ENCODE measurements around the gene CPLANE1.
"Not testable (repeated sequence)": the region's sequence is repeated elsewhere in the genome, so short reads cannot be mapped to it uniquely, and the experiment has no call there.

CPLANE1 gene

DNA sequence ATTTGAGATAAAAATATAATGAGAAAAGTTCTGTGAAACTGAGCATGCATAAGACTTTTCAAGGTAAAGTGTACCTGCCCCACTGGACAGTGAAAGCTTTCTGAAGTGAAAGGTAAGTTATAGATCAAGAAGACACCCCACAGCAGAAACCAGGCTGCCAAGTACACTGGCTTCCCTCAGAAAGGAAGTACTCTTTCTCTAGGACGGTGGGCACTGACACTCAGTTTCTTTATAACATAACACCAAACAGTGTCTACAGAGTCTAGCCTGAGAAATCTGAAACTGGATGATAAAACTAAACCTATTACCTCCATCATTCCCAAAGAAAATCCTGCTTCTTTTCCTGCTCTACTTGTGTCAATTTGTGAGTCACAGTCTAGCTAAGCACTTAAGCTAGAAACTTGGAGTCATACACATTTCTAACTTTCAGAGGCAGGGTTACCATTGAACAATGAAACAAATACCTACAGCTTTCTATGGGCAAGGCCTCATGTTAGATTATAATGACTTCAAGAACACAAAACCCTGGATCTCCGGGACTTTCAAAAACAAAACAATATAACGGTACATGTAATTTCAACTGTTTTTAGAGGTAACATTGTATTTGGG is 136.7 kb downstream of the CPLANE1 start:
- no peak for DNase-seq

DNA sequence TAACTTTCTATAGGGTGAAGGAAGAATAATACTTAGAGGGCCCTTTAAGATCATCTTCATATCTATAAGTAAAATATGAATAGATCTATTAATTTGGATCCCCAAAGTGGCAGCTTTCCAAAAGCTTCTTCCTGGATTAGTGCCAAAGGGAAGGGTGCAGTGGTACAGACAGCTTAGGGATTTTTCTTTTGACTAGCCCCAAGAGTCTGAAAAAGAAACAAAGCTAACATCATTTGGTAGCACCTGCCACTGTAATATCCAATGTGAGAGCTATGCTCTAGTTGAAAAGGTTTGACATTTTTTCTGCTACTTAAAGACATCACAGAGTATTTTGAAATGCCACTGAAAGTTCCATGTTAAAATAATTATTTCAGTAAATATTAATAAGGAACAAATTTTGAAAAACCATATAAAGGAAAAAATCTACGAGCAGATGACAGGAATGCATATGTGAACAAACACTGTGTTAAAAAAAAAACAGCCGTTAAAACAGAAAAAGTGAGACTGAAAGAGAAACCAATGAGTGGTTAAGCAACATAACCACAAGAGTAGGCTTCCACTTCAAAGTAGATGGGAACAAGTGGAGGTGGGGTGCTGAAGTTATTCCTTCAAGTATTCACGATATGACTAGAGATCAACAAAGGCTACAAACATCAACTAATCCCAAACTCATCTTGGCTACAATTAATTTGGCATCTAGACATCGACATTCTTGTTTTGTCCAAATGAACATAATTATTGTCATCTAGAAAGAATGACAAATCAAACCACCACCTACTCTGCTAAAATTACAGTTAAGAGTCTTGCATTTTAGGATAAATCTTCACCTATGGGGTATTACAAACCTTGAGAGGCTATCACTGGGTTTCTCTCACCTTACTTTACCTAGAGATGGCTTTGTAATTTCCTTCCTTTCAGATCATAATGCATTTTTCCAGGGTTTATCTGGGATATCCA is 137.5 kb downstream of the CPLANE1 start:
- DNase-seq, result peak; percentile 12

DNA sequence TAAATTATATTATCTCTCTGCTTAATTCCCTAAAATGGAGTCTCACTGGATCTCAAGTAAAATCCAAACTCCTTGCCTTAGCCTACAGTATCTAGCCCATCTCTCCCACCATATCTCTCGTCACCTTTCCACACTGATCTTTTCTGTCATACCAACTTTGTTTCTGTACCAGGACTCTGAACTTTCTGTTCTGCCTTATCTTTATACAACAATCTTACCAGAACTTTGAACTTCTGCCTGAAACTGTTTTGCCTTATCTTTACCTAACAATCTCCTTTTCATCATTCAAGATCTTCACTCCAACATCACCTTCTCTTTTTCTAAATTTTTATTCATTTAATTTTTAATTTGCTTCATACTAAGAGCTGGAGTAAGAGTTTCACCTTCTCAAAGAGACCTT is 139.0 kb downstream of the CPLANE1 start:
- DNase-seq, result no peak

GRCh38 chr5:37109338-37109737 is 139.8 kb downstream of the CPLANE1 start:
- no peak for DNase-seq

DNA sequence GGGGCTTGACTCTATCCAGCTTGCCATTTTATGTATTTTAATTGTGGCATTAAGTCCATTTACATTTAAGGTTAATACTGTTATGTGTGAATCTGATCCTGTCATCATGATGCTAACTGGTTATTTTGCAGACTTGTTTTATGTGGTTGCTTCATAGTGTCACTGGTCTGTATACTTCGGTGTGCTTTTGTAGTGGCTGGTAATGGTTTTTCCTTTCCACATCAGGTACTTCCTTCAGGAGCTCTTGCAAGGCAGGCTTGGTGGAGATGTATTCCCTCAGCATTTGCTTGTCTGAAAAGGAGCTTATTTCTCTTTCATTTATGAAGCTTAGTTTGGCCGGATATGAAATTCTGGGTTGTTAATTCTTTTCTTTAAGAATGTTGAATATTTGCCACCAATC is 145.9 kb downstream of the CPLANE1 start:
- no peak for DNase-seq

DNA sequence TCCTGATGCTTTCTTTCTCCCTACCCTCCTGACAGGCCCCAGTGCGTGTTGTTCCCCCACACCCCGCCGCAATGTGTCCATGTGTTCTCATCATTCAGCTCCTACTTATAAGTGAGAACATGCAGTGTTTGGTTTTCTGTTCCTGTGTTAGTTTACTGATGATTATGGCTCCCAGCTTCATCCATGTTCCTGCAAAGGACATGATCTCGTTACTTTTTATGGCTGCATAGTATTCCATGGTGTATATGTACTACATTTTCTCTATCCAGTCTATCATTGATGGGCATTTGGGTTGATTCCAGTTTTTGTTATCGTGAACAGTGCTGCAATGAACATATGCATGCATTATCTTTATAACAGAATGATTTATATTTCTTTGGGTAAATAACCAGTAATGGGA is 149.9 kb downstream of the CPLANE1 start:
- DNase-seq, result not testable (repeated sequence)

- not testable (repeated sequence) for DNase-seq
Observed at GRCh38 chr5:37093795-37094194, 155.4 kb downstream of the CPLANE1 start.

DNA sequence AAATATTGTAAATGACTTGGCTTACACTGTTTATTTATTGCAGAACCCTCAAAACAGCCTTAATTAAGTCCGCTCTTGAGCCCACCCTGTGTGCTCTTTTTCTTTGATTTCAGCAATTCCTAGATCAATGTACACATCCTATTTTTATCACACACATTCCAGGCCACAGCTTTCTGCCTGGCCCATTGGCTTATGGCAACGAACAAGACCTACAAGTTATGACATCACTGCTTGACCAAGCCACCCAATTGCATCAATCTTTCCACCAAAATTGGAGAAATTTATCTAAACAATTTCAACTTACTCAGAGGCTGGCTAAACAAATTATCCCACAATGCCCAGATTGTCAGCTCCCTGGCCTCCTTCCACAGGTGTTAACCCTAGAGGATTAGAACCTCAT is 158.4 kb downstream of the CPLANE1 start:
- DNase-seq, result no peak

GRCh38 chr5:37090123-37090726 is 159.0 kb downstream of the CPLANE1 start:
- DNase-seq, result no peak

GRCh38 chr5:37088009-37088408 is 161.2 kb downstream of the CPLANE1 start:
- no peak for DNase-seq

DNA sequence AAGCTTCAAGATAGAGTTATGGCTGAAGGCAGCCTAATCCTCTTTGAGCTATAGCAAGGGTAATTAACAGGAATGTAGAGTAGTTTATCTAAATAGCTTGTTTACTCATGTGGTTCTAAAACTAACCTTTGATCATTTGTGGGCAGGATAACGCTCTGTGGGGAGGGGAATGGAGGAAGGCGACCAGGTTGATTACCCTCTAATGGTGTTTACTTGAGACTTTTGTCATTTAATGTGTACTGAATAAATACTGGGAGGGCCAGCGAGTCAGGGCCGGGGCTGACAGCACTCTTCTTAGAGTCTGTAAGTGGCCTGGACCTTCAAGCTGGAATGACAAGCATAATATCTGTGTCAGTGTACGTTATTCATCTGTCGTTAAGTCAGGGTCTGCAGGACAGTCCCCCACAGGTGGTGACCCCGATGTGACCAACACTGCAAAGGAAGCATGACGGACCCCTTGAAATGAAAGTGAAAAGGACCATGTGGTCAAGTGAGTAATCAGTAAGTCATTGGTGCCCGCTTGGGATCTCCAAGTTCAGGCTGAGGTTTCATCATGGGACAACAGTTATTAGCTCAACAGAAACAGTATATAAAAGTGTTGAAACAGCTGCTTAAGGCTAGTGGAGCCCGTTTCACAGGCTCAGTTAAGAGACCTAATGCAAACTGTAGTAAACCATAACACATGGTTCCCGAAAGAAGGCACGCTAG is 162.6 kb downstream of the CPLANE1 start:
- DNase-seq, result no peak

DNA sequence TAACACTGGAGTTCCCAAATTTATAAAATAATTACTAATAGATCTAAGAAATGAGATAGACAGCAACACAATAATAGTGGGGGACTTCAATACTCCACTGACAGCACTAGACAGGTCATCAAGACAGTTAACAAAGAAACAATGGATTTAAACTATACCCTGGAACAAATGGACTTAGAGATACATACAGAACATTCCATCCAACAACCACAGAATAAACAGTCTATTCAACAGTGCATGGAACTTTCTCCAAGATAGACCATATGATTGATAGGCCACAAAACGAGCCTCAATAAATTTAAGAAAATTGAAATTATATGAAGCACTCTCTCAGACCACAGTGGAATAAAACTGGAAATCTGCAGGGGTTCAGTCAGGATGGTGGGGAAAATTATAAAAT is 163.2 kb downstream of the CPLANE1 start:
- not testable (repeated sequence) for DNase-seq

DNA sequence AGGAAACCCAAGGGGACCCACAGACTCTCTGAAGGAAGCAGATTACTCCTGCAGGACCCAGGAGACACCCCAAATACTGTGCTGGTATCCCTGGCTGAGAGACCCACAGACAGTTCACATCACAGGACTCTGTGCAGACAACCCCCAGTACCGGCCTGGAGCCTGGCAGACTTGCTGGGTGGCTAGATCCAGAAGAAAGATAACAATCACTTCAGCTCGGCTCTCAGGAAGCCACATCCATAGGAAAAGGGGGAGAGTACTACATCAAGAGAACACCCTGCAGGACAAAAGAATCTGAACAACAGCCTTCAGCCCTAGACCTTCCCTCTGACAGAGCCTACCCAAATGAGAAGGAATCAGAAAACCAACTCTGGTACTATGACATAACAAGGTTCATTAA is 166.2 kb downstream of the CPLANE1 start:
- not testable (repeated sequence) for DNase-seq

DNA sequence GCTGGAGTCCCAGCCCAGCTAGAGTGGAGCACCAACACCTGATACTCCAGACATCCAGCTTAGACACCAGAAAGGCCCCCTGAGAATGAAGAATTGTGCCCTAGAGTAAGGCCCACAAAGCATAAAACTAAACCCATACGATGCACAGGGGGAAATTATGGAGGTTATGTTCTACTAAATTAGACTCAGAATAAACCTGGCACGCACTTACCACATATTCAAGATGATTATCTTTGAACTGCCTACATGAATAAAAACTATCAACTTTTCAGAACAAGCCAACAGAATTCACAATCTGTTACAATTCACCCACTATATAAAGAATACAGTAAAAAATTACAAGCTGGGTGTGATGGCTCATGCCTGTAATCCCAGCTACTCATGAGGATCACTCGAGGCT is 168.5 kb downstream of the CPLANE1 start:
- no peak for DNase-seq

DNA sequence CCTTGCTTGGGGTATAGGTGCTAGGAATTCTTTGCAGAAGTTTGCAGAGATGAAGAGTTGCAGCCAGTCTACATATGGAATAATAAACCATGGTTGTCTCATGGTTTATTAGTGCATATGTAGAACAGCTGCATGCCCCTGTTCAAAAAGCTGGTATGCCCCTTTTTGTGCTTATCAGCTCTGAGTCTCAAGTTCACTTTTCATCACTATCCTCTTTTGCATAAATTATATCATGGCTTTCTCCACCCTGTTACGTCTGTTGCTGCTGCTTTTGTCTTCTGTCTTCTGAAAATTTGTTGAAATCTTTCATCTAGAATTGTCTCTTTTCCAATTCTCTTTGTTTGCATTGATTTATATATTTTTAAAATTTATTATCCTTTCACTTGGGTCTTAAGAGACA is 172.0 kb downstream of the CPLANE1 start:
- no peak for DNase-seq

DNA sequence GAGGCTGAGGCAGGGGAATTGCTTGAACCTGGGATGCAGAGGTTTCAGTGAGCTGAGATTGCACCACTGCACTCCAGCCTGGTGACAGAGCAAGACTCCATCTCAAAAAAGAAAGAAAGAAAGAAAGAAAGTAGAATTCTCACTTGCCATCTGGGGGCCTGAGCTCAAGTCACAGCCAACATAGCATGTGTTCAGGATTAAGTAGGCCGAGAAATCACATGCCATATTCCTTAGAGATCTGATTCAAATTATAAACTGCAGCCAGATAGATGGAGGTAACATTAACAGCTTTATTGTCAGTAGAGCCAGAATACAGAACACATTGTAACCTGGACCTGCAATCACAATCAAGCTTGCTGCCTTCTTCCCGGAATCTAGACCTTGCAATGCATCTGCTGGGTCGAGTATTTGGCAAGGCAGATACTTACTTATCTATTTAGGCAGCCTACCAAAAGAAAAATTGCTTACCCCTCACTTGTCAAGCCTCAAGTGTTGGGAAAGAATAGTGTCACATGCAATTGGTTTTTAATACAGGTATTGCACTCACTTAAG is 173.7 kb downstream of the CPLANE1 start:
- DNase-seq, result no peak

DNA sequence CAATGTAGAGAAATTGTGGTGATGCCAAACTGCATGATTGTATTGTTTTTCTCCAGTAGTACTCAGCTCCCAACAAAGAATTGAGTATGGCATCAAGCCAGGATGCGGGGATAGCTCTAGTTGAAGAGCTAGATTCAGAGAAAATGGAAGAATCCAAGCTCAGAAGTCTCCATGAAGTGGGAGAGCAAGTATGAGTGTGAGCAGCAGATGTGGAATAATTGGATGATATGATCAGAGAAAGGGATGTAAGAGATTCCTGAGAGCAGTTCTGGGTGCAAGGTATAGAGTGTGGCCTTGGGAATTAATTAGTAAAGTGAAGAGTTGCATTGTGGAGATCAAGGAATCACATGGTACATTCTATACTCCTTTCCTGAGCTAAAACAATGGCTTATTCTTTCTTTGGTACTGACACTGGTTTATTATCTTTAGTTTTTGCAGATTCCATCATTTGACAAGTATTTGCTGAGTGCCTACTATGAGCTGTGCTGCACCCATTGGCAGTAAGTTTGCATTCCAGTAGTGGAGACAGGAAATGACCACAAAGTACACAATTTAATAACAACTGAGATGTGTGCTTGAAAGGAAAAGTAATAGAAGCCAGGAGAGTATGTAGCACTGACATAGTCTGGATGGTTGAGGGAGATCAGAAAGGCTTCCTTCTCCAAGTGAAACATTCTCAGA is 177.1 kb downstream of the CPLANE1 start:
- DNase-seq, result no peak

DNA sequence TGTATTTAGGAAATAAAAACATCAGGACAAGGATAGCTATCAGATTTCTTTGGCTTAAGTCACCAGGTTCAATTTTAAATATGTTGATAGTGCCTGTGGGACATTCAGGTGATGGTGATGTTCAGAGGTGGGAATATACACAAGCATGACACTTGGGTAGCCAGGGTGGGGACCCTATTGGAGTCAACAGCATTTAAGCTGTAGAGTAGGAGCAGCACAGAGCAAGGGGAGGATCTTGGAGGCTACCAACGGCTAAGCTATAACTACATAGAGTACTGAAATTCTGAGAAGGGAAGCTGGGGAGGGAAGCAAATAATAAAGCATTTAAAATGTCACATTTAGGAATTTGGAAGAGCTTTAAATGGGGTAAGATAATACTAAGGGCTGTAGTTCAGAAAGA is 177.7 kb downstream of the CPLANE1 start:
- no peak for DNase-seq

GRCh38 chr5:37064442-37064841 is 184.7 kb downstream of the CPLANE1 start:
- DNase-seq, result no peak

DNA sequence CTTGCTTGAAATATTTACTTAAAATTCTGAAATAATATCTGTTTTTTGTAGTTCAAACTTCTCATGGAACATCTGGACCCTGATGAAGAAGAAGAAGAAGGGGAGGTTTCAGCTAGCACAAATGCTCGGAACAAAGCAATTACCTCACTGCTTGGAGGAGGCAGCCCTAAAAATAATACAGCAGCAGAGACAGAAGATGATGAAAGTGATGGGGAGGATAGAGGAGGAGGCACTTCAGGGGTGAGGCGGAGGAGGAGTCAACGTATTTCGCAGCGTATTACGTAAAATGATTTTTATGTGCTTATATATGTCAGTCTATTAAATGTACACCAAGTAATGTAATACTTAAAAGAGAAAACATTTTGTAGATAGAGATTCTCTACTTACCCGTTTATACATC is 185.4 kb downstream of the CPLANE1 start:
- DNase-seq, result no peak

- no peak for DNase-seq
Observed at GRCh38 chr5:37060030-37060429, 189.1 kb downstream of the CPLANE1 start.

GRCh38 chr5:37056762-37057161 is 192.4 kb downstream of the CPLANE1 start:
- no peak for DNase-seq
